HepG2 (cell line): Measurements from ENCODE around the gene RASSF10.

Experiments
- DPF2 ChIP-seq: sonication (generic); formaldehyde crosslinking; IDR thresholded peaks from 2 replicates; pipeline ENCODE4 v1.4.0; 2020; ENCODE audit warnings: mild to moderate bottlenecking, low read depth, missing genetic modification reagents, borderline replicate concordance
- PHF8 ChIP-seq: sonication (generic); formaldehyde crosslinking; IDR thresholded peaks from 2 replicates; pipeline ENCODE4 v1.5.0; 2020; ENCODE audit warnings: missing genetic modification reagents
- SMAD1 ChIP-seq: sonication (generic); formaldehyde crosslinking; IDR thresholded peaks from 2 replicates; pipeline ENCODE4 v1.4.0; 2020; ENCODE audit warnings: missing genetic modification reagents, low read depth, mild to moderate bottlenecking, borderline replicate concordance
- SNAPC5 ChIP-seq: sonication (generic); formaldehyde crosslinking; IDR thresholded peaks from 2 replicates; pipeline ENCODE4 v1.8.1; 2023; ENCODE audit warnings: mild to moderate bottlenecking, missing genetic modification reagents, borderline replicate concordance
- THAP8 ChIP-seq: sonication (generic); formaldehyde crosslinking; IDR thresholded peaks from 2 replicates; pipeline ENCODE4 v1.5.1; 2020; ENCODE audit warnings: missing genetic modification reagents, mild to moderate bottlenecking, borderline replicate concordance
- ZNF281 ChIP-seq: sonication (generic); formaldehyde crosslinking; IDR thresholded peaks from 2 replicates; pipeline ENCODE4 v1.4.0; 2020; ENCODE audit warnings: missing genetic modification reagents, borderline replicate concordance
- ZZZ3 ChIP-seq: sonication (generic); formaldehyde crosslinking; IDR thresholded peaks from 2 replicates; pipeline ENCODE4 v1.4.0; 2020; ENCODE audit warnings: missing genetic modification reagents, mild to moderate bottlenecking, borderline replicate concordance

- TF ChIP-seq DPF2 (no peak), ZZZ3 (CRISPR knock-in tag) (no peak), SMAD1 (no peak), THAP8 (CRISPR knock-in tag) (no peak), PHF8 (CRISPR knock-in tag) (no peak), ZNF281 (CRISPR knock-in tag) (no peak), SNAPC5 (no peak)
These were observed 43.0 kb downstream of the RASSF10 start for GRCh38 chr11:13052130-13052571.
